Spleen (tissue), 7 donors: ENCODE measurements around the gene TOX3.

Experiments used
- POLR2A ChIP-seq, 3 donors: fragments of 450-650 bp; IDR thresholded peaks; one replicate each; pipeline ENCODE4 v1.5.1; 2017; ENCODE audit warnings: antibody characterized with exemption in 3 of 3, mild to moderate bottlenecking in 1 of 3
- TF ChIP-seq, protein P1 (sequence below), 11 experiments: fragments of 200-600 bp in 7 of 11; fragments of 450-650 bp in 4 of 11; sonication (generic) in 4 of 11; IDR thresholded peaks in 8 of 11; conservative IDR thresholded peaks in 3 of 11; 1 replicate in 7 of 11; 2 replicates in 4 of 11; pipeline versions ENCODE4 v1.4.0 to v1.8.0; 2016 to 2021; ENCODE audit warnings: antibody characterized with exemption in 11 of 11, inconsistent platforms in 4 of 11, mild to moderate bottlenecking in 1 of 11
- donor health status: DM: no; HTN: no; CAD: no; lungs with moderate emphysema.
- donor health status: DM: no; HTN: no; CAD: no.
- donor health status: DM: no; HTN: no; CAD: no.

DNA sequence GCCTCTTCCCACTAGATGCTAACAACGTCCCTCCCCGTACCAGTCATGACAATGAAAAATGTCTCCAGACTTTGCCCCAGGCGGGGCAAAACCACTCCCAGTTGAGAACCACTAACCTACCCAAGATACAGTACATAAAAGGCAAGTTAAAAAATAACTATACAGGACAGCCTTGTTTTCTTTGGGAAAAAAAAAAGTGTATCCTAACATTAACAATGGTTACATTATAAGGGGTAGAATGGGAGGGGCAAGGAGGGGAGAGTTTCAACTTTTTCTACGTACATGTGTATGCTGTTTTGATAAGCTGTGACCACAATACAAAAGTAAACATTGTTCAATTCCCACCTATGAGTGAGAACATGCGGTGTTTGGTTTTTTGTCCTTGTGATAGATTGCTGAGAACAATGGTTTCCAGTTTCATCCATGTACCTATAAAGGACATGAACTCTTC, 94.9 kb downstream of the TOX3 start:
- TF ChIP-seq, protein P1, sequence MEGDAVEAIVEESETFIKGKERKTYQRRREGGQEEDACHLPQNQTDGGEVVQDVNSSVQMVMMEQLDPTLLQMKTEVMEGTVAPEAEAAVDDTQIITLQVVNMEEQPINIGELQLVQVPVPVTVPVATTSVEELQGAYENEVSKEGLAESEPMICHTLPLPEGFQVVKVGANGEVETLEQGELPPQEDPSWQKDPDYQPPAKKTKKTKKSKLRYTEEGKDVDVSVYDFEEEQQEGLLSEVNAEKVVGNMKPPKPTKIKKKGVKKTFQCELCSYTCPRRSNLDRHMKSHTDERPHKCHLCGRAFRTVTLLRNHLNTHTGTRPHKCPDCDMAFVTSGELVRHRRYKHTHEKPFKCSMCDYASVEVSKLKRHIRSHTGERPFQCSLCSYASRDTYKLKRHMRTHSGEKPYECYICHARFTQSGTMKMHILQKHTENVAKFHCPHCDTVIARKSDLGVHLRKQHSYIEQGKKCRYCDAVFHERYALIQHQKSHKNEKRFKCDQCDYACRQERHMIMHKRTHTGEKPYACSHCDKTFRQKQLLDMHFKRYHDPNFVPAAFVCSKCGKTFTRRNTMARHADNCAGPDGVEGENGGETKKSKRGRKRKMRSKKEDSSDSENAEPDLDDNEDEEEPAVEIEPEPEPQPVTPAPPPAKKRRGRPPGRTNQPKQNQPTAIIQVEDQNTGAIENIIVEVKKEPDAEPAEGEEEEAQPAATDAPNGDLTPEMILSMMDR (IDR thresholded peaks at IDR 0.05 in 8 of 11, conservative IDR thresholded peaks at IDR 0.05 in 3 of 11): no peak
- no peak for TF ChIP-seq POLR2A (IDR thresholded peaks at IDR 0.05)
